HL-60 (cell line): ENCODE results near the gene LLPH.

ENCODE experiments used
- DNase-seq, 2 experiments: peaks; one replicate each; pipeline ENCODE4 v3.0.0-alpha.2; 2010 to 2020; ENCODE audit warnings: low read depth in 1 of 2, low spot score in 1 of 2
- H3K27ac ChIP-seq: fragments of 250-450 bp; sonication (Bioruptor Pico); replicated peaks from 2 replicates; pipeline ENCODE4 v1.5.1; 2020; ENCODE audit warnings: mild to moderate bottlenecking, moderate library complexity
- H3K27me3 ChIP-seq: fragments of 250-450 bp; sonication (Bioruptor Pico); 2 replicates; pipeline ENCODE4 v1.5.1; 2021; ENCODE audit warnings: mild to moderate bottlenecking, moderate library complexity; ENCODE audit not compliant: insufficient read depth, poor library complexity, severe bottlenecking
- H3K4me3 ChIP-seq: replicated peaks from 2 replicates; pipeline ENCODE4 v1.5.1; 2011; ENCODE audit warnings: mild to moderate bottlenecking, control low read depth, low read length; ENCODE audit not compliant: insufficient read depth
- GABPA ChIP-seq: IDR thresholded peaks from 2 replicates; pipeline ENCODE4 v1.6.1; 2012; ENCODE audit warnings: low read depth
- POLR2AphosphoS5 ChIP-seq: IDR thresholded peaks from 2 replicates; pipeline ENCODE4 v1.6.1; 2012; ENCODE audit warnings: low read depth
- SPI1 ChIP-seq: IDR thresholded peaks from 2 replicates; pipeline ENCODE4 v1.6.1; 2012; ENCODE audit warnings: low read depth, mild to moderate bottlenecking, borderline replicate concordance
- TF ChIP-seq, protein P1 (sequence below): IDR thresholded peaks from 2 replicates; pipeline ENCODE4 v1.6.1; 2012; ENCODE audit warnings: low read depth; ENCODE audit not compliant: insufficient replicate concordance
- TF ChIP-seq, protein P2 (sequence below): IDR thresholded peaks from one replicate; pipeline ENCODE4 v1.5.1; 2011; ENCODE audit warnings: low read length, control low read depth, inconsistent platforms; ENCODE audit not compliant: insufficient read depth

The LLPH gene

DNA sequence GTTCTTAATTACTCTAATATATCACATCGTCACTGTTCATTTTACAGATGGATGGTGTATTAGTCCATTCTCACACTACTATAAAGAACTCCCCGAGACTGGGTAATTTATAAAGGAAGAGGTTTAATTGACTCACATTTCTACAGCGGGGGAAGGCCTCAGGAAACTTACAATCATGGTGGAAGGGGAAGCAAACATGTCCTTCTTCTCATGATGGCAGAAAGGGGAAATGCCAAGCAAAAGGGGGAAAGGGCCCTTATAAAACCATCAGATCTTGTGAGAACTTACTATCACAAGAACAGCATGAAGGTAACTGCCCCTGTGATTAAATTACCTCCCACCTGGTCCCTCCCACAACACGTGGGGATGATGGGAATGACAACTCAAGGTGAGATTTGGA lies 32.7 kb upstream of the LLPH start:
- peak in 1 of 2 experiments; percentile 36 for DNase-seq
- no peaks in the 10 kb centered on the region for H3K27me3 ChIP-seq
- H3K27ac ChIP-seq: peak overlapping the region; percentile 19
- H3K4me3 ChIP-seq: no peak overlapping the region
- TF ChIP-seq, protein P1, sequence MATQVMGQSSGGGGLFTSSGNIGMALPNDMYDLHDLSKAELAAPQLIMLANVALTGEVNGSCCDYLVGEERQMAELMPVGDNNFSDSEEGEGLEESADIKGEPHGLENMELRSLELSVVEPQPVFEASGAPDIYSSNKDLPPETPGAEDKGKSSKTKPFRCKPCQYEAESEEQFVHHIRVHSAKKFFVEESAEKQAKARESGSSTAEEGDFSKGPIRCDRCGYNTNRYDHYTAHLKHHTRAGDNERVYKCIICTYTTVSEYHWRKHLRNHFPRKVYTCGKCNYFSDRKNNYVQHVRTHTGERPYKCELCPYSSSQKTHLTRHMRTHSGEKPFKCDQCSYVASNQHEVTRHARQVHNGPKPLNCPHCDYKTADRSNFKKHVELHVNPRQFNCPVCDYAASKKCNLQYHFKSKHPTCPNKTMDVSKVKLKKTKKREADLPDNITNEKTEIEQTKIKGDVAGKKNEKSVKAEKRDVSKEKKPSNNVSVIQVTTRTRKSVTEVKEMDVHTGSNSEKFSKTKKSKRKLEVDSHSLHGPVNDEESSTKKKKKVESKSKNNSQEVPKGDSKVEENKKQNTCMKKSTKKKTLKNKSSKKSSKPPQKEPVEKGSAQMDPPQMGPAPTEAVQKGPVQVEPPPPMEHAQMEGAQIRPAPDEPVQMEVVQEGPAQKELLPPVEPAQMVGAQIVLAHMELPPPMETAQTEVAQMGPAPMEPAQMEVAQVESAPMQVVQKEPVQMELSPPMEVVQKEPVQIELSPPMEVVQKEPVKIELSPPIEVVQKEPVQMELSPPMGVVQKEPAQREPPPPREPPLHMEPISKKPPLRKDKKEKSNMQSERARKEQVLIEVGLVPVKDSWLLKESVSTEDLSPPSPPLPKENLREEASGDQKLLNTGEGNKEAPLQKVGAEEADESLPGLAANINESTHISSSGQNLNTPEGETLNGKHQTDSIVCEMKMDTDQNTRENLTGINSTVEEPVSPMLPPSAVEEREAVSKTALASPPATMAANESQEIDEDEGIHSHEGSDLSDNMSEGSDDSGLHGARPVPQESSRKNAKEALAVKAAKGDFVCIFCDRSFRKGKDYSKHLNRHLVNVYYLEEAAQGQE: no peak
- TF ChIP-seq SPI1: peak; percentile 80

GRCh38 chr12:66162701-66163100 lies 32.2 kb upstream of the LLPH start:
- Histone ChIP-seq H3K4me3 (no peak overlapping the region), H3K27ac (peak overlapping the region; percentile 19; the same call in 1 of the 2 replicates), H3K27me3 (no peaks in the 10 kb centered on the region)
- TF ChIP-seq POLR2AphosphoS5: no peak
- TF ChIP-seq, protein P2, sequence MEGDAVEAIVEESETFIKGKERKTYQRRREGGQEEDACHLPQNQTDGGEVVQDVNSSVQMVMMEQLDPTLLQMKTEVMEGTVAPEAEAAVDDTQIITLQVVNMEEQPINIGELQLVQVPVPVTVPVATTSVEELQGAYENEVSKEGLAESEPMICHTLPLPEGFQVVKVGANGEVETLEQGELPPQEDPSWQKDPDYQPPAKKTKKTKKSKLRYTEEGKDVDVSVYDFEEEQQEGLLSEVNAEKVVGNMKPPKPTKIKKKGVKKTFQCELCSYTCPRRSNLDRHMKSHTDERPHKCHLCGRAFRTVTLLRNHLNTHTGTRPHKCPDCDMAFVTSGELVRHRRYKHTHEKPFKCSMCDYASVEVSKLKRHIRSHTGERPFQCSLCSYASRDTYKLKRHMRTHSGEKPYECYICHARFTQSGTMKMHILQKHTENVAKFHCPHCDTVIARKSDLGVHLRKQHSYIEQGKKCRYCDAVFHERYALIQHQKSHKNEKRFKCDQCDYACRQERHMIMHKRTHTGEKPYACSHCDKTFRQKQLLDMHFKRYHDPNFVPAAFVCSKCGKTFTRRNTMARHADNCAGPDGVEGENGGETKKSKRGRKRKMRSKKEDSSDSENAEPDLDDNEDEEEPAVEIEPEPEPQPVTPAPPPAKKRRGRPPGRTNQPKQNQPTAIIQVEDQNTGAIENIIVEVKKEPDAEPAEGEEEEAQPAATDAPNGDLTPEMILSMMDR: no peak
- no peak for TF ChIP-seq SPI1
- TF ChIP-seq, protein P1: no peak
- no peak for TF ChIP-seq GABPA
- no peak for DNase-seq

GRCh38 chr12:66160704-66161103 lies 30.2 kb upstream of the LLPH start:
- TF ChIP-seq, protein P1: no peak
- TF ChIP-seq POLR2AphosphoS5 (no peak), GABPA (no peak), SPI1 (no peak)
- TF ChIP-seq, protein P2: no peak
- H3K4me3 ChIP-seq: no peak overlapping the region
- no peak overlapping the region for H3K27ac ChIP-seq
- H3K27me3 ChIP-seq: no peaks in the 10 kb centered on the region
- no peak for DNase-seq

GRCh38 chr12:66159123-66159522 lies 28.6 kb upstream of the LLPH start:
- H3K27ac ChIP-seq: no peak overlapping the region
- no peak for TF ChIP-seq GABPA
- TF ChIP-seq, protein P2: no peak
- TF ChIP-seq POLR2AphosphoS5: no peak
- no peak for TF ChIP-seq SPI1
- TF ChIP-seq, protein P1: no peak
- H3K27me3 ChIP-seq: no peaks in the 10 kb centered on the region
- no peak overlapping the region for H3K4me3 ChIP-seq
- DNase-seq: no peak
